Stimulated activated CD4-positive, alpha-beta T cell treated with anti-CD3 and anti-CD28 coated beads, Interleukin-4, amount 100 ng/mL, for 1 hour (primary cell): ENCODE measurements around the gene NAGPA.
"Not testable (repeated sequence)": the region's sequence is repeated elsewhere in the genome, so short reads cannot be mapped to it uniquely, and the experiment has no call there.

ENCODE experiments used
- DNase-seq: peaks from one replicate; pipeline ENCODE4 v3.0.0-alpha.2; 2020

NAGPA gene

DNA sequence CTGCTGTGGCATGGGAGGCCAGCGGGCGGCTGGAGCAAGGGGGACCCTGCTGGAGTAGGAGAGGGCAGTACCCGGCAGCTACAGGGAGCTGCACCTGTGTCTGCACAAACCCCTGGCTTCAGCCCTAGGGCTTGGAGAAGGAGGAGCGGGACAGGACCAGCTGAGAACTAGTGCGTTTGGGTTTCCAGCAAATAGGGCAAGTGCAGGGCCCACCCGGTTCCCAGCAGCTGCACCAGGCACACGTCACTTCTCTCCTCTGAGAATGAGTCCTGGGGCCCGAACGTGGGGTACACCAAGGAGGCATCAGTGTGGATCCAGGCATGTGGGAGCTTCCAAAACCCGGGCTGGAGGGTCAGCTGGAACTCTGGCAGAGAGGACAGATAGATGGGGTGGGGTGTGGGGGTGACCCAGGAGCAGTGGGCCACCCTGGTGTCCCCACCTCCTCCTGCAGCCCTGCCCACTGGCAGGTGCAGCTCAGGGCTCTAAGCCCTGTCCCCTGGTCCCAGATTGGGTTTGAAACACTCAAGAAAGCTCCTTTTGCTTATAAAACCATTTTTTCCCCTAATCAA lies 26.4 kb upstream of the NAGPA start:
- no peak for DNase-seq

DNA sequence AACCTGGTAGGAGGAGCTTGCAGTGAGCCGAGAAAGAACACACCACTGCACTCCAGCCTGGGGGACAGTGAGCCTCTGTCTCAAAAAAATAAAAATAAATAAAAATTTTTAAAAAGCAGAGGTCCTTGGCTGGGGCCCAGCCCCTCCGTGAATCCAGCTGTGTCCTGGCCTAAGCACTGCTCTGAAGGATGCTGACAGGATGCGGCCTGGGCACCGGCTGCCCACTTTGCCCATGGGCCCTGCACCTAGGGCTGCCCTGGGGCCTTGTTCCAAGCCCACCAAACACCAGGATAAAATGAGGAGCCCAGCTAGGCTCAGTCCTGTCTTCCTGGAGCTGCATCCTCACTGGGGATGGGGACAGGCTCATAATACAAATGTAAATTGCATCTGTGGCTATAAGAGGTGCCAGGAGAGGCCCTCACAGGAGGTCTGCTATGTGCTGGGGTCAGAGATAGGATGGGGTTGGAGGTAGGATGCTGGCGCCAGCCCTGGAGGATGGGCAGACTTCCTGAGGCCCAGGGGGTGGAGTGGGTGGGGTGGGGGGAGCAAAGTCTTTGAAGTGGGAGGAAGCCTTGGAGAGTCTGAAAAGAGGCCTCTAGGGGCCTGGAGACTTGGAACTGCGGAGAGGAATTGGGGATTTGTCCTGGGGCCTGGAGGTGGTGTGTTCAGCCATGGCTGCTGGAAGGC lies 25.8 kb upstream of the NAGPA start:
- no peak for DNase-seq

DNA sequence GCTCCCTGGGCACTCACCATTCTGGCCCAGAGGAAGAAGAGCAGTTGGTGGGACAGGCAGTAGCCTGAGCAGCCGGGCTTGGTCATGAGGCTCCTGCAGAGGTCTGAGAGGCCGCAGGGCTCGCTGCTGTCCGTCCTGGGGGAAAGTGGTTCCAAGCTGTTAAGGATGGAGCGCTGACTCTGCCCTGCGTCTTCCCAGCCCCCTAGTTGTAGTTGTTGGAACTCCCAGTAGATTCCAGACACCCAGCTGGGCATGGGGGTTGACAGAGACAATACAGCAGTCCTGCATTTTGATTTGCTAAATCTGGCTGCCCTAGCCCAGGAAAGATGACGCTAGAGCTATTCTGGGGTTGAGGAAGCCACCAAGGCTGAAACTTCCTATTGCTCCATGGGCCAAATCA lies 24.7 kb upstream of the NAGPA start:
- no peak for DNase-seq

DNA sequence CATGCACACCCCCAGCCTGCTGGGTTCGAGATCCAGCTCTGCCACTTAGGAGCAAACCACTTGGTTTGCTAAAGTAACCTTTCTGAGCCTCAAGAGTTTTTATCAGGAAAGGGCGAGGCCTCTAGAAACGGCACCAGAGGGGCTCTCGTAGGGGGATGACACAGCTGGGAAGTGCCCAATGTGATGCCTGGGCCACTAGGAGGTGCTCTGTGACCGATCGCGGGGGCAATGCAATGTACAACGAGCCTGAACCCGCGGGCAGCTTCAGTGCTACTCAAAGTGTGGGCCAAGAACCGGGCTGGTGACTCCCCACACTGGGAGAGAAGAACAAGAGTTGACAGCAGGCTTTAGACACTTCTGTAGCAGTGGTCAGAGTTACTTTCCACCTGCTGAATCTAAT lies 22.6 kb upstream of the NAGPA start:
- peak; percentile 34 for DNase-seq

DNA sequence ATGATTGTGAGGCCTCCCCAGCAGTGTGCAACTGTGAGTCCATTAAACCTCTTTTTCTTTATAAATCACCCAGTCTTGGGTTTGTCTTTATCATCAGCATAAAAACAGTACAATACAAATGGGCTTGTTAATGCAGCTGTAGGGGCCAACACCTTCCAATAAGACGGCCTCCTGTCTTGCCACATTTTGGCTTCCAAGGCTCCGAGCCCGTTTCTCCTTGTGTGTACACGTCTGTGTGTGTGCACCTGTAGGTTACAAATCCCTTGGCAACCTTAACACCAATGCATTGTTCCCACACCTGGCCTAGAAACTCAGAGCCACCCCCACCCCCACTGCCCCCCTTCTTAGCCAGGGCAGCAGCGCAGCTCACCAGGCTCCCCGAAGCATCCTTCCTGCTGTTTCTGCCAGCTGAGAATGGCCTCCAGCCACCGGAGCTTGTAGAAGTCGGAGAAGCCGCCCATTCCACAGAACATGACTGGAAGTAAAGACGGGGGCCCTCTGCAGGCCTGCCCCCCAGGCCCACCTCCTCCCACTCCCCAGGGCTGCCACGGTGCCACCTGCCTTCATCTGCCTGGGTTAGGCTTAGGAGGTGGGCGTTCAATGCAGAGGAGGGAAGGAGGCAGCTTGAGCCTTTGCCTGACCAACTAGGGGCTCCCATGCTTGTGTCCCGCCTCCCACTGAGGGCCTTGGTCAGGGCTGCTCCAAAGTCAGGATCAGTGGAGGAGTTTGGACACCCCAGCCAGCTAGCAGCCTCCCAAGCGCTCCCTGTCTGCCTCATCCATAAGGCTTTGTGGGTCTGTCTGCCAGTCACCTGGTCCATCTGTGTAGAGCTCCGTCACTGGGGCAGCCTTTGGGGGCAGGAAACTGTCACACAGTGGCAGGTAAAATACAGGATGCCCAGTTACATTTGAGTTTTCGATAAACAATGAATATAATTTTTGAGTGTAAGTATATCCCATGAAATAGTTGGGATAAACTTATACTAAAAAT lies 21.4 kb upstream of the NAGPA start:
- DNase-seq: no peak

DNA sequence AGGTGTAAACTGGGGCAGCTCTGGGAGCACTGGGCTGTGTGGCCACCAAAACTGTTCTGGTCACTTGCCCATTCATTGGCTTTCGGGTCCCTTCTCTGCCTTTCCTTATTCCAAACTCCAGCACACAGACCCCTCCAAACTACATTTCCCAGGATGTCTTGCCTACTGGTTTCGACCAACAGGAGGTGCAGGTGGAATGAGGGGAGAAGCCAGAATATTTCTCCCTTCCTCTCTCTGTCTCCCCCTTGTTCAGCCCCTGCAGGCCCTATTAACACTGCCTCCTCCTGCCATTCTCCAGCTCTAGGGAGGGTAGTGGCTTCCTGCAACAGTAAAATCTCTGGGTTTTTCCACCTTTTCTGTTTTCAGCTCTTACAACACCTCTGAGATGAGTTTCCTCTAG lies 13.2 kb upstream of the NAGPA start:
- no peak for DNase-seq

DNA sequence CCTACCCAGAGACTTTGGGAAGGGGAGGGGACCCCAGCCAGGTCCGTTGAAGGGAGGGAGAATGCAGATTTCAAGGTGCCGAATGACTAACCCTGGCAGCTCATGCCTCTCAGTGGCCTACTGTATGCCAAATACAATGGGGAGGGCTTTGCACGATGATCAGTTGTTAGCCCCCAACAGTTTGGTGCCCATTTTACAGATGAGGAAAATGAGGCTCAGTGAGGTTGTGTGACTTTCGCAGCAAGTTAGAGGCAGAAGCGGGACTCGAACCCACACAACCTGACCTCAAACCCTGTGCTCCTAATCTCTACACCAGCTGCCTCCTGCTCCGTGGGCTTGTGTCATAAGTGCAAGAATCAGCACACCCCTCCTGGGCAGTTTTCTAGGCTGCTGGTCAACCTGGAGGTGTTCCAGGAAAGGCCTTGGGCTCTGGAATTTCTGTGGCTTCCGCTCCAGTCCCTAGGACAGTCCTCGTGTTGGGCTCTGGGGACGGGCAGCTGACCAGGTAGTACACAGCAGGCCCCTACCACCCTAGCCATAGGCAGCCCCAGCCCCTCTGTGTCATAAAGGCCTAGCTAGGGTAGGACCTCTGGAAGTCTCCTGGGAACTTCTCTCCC lies 11.9 kb upstream of the NAGPA start:
- DNase-seq: no peak

DNA sequence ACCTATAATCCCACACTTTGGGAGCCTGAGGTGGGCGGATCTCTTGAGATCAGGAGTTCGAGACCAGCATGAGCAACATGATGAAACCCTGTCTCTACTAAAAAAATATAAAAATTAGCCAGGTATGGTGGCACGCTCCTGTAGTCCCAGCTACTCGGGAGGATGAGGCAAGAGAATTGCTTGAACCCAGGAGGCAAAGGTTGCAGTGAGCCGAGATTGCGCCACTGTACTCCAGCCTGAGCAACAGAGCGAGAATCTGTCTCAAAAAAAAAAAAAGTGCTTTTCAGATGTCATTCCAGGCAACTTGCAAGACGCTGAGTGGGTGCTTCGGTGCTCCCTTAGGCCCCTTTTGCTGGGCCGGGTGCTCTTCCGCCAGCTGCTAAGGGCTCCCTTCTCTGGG lies 10.8 kb upstream of the NAGPA start:
- not testable (repeated sequence) for DNase-seq

DNA sequence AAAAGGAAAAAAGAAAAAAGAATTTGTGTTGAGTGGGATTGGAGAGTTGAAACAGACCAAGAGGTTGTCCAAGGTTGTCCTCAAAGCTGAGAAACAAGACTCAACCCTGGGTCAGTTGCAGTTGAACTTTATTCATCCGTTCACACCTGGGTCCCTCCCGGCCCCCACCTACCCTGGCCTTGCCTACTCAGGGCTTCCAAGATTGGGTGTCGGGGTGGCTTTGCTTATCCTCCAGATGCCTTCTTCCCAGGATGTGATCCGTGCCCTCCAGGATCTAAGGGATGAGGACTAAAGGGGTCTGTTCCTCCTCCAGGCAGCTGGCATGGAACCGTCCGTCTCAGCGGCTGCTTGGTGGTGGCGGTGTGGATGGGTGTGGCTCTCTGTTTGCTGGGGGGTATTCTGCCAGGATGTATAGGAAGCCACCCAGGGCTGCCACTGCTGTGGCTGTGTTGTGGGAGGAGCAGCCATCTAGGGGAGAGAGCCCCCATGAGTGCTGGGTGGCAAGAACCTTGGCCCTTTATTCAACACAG lies 10.3 kb upstream of the NAGPA start:
- DNase-seq: no peak

DNA sequence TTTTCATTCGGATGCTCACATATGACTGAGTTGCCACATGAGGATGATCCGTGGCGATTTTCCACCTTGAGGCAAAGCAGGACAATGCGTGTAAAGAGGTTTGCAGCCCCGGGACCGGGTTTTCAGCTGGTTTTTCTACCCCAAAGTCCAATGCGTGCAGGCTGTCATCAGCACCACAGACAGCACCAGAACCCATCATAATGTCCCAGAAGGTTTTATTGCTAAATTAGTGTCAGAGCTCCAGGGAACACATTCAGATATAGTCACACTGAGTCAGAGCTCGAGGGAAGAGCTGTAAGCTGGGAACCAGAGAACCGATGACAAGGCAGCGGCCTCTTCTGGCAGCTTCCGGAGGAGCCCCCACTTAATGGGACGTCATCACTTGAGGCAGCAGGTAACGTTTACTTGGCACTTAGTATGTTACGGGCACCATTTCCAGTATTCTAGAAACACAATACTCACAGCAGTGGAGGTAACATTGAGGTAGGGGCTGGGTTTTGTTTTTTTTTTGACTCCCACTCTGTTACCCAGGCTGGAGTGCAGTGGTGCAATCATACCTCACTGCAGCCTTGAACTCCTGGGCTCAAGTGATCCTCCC lies 8.9 kb upstream of the NAGPA start:
- no peak for DNase-seq

DNA sequence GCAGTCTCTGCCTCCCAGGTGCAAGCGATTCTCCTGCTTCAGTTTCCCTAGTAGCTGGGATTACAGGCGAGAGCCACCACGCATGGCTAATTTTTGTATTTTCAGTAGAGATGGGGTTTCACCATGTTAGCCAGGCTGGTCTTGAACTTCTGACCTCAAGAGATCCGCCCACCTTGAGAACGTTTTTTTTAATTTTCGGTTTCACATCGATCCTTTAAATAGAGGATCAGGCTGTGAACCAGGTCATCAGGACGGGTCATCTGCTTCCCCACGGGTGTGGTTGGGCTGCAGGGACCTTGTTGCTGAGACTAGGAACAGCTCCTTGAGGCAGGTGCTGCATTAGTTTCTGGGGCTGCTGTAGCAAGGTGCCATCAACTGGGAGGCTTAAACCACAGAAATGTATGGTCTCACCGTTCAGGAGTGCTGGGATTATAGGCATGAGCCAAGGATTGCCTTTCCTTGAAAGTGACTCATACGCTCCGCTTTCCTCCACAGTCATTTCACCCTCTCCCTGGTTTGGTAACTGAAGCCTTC lies 7.9 kb upstream of the NAGPA start:
- no peak for DNase-seq

DNA sequence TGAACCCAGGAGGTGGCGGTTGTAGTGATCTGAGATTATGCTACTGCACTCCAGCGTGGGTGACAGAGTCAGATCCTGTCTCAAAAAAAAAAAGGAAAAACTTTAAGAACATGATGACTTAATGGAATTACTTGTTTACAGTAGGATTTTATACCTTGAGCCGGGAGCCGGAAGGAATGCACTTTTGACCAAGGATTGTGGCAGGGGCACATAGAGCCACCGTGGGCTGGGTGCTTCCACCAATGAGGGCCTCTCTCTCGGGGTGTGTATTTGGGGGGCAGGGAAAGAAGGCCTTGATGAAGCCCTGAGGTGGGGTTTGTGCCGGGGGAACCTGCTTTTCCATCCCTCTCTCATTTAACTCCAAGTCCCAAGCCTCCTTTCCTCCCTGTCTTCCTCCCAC lies 6.7 kb upstream of the NAGPA start:
- no peak for DNase-seq

DNA sequence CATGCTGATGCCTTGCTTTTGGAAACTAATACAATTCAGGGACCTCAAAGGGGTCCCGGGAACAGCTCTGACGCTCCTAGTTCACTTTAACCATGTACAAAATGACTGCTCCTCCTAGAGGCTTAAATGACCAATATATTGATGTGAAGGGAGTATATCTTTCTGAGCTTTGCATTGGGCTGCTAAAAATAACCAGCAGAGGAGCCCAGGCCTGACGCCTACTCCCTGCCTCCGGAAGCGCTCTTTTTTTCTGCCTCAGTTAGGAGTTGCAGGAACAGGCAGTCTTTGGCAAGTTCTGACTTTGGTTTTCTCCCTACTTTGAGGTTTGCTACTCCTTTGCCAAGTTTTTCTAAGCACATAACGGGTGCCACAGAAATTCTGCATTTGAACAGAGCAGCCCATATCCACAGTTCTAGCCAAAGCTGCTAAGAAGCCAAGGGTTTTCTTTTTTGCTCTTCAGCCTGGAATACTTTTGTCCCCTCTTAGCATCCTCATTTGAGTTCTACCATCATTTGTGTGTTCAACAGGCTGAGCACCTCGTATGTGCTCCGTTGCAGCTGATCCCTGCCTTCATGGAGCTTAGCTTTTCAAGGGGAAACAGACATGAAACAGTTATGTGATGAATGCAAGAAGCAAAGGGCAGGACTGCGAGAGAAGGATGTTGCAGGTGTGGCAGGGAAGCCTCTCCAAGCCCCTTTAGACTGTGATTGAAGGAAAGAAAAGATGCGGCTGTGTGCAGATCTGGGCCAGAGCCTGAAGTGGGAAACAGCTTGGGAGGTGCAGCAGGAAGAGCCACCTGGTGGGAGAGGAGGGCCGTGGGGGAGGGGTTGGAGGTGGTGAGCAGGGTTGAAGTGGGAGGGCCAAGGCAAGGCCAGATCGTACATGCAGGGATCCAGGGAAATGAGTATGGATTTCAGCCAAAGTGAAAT lies 2.8 kb upstream of the NAGPA start:
- DNase-seq: no peak

DNA sequence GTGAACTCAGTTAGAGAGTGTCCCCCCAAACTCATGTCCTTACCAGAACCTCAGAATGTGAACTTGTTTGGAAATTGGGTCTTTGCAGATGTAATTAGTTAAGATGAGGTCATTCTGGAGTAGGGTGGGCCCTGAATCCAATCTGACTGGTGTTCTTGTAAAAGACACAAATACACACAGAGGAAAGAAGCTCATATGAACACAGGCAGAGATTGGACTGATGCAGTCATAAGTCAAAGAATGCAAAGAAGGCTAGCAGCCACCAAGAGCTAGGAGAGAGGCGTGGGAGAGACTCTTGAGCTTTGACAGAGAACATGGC lies 2.1 kb upstream of the NAGPA start:
- no peak for DNase-seq

DNA sequence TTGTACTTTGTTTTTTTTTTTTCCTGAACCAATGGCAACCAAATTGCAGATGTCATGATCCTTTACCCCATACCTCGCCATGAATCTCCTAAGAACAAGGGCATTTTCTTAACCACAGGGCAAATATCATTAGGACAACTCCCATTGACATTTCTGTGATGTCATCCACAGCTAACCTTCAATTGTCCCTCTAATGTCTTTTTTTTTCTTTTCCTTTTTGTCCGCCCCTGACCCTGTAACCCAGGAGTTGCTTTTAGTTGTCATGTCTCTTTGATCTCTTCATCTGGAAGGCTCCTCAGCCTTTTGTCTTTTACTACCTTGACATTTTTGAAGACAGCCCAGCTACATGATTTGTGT lies 410 bp upstream of the NAGPA start:
- no peak for DNase-seq

DNA sequence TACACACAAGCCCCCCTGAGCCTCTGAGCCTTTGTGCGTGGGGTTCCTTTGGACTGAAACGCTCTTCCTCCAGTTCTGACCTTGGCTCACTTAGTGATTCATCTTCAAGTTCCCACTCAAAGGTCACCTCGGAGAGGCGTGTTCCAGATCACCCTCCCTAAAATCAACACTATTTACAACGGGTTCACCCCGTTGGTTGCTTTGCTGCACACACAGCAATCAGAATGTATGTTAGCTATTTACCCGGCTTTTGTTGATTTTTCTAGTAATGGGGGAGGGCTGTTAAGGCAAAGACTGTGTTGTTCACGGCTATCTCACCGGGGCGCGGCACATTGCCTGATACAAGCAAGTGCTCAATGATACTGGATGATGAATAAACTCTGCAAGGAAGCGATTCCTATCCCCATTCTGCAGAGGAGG lies 977 bp downstream of the NAGPA start:
- no peak for DNase-seq

DNA sequence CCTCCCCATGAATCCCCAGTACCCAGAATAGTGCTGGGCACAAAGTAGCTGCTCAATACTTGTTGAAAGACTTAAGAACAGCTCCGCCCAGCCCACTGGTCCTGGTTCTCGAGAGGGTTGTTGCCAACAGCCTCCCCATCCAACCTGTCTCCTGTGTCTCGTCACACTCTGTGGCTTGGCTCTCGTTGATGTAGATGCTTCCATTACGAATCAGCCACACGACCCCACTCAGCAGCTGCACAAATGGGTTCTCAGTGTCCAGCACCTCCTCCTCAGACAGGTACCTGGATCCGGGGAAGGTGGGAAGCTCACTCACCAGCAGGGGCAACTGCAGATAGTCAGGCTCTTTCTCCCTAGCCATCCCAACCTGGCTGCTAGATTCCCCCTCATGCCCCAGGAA lies 2.1 kb downstream of the NAGPA start:
- DNase-seq: no peak

DNA sequence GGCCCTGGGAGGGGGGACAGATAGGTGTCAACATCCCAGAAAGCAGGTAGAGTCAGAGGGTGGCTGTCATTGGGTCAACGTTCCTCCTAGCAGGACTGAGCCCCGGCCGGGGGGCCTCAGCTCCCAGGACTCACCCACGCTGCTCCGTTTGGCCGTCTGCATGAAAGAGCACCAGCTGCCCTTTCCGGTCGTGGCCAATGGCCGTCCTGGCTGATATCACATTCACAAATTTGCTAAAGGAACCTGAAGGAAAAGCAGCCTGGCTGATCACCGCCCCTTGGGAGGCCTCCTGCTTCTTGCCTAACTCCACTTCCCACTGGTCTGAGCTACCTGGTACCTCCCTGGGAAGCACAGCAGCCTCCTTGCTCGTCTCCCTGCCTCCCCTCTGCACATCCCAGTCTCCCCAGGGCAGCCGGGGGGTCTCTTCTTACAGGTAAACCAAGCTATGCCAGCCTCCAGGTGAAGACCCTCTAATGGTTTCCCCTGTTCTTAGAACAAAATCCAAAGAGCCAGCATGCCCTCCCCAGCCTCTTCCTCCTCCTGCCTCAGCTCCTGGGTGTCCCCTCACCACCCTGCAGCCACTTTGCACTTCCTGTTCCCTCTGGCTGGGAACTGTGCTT lies 3.4 kb downstream of the NAGPA start:
- DNase-seq: no peak

DNA sequence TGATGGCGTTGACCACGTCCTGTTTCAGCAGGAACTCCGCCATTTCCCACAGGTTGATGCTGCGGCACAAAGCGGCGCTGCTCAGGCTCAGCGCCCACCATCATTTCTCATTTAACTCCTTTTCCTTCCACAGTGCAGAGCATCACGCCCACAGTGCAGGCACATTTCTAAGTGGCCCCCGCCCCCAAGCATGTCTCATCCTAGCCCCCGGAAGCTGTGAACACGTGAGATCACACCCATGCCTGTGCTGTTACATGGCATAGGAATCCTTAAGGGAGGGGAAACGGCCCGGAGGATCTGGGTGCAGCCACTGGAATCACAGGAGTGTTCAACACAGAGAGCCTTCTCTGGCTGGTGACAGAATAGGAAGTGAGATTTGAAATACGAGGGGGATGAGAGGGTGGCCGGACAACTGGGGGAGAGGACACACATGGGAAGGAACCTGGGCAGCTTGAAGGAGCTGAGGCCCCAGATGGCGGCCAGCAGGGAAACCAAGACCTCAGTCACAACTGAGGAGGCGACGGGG lies 4.7 kb downstream of the NAGPA start:
- DNase-seq: no peak

DNA sequence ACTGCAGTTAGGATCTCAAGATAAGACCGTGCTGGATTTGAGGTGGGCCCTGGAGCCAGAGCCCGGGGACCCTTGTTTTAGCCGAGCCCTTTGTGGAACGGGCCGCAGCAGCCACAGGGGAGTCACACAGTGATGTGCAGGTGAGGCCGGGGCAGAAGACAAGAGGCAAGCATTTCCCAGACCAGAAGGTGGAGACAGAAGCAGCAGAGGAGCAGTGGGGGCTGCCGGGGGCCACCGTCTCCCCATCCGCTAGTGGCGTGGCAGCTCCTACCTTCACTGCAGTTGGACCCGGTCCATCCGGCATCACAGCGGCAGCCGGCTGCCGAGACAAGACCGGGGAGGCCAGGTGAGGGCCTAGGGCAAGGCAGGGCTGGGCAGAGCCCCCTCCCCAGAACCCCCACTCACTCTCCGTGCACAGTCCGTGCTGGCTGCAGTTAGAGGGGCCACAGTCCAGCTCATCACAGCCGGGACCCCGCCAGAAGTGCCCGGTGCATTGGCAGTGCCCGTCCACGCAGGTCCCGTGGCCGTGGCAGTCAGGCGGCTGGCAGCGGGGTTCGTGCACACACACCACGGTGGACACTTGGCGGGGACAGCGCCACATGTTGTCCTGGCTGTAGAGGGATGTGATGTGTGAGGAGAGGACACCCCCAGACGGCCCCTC lies 6.0 kb downstream of the NAGPA start:
- DNase-seq: no peak
